ENCODE data around the gene TMEM179B. TPM values are rescaled to one million over a fixed set of nuclear protein-coding genes. Genes with fewer than 3 reads are reported as not detected.

TMEM179B gene
- total and polyA plus RNA-seq, 12 donors = 9.4 to 54.4 (median 19.7) TPM

- 92% methylated on average over 7 of the region's 7 CpGs for WGBS, 2 donors
- Histone ChIP-seq H3K9me3 (no peaks in the 10 kb centered on the region), H3K27me3 (no peaks in the 10 kb centered on the region), H3K36me3 (peaks cover 0 to 66% (median 8%) of the 10 kb centered on the region in 9 donors), H3K4me1 (peaks cover 4 to 12% (median 12%) of the 10 kb centered on the region in 9 donors), H3K4me3 (no peak overlapping the region), H3K27ac (no peak overlapping the region)
- DNase-seq = no peak
- no peak for TF ChIP-seq CTCF (IDR thresholded peaks at IDR 0.05)
- intact Hi-C loops (cut with DNase I) = loop anchor here in 1 of 10 donors (10.0 kb wide), 2 partner anchors 52 to 82 kb away; partner anchors contain the start of genes STX5, TEX54 and WDR74
- ATAC-seq = no peak
These were observed 4.4 kb upstream of the TMEM179B start for GRCh38 chr11:62782753-62783152.

GRCh38 chr11:62786318-62787004, 741 bp upstream of the TMEM179B start:
- DNase-seq = peak; percentile 90 to 91
- TF ChIP-seq CTCF (IDR thresholded peaks at IDR 0.05) = peak; percentile 85 to 99 (median 95)
- H3K27ac ChIP-seq = peak overlapping the region; percentile 91 to 99 (median 97)
- peaks cover 0 to 57% (median 20%) of the 10 kb centered on the region in 9 donors for H3K36me3 ChIP-seq
- ATAC-seq = peak; percentile 80 to 94 (median 84)
- H3K27me3 ChIP-seq = no peaks in the 10 kb centered on the region
- no peaks in the 10 kb centered on the region for H3K9me3 ChIP-seq
- peaks cover 9 to 49% (median 47%) of the 10 kb centered on the region in 9 donors for H3K4me1 ChIP-seq
- WGBS, 2 donors = 1% methylated on average over 50 to 51 of the region's 51 CpGs
- intact Hi-C loops (cut with DNase I) = loop anchor here (1.0 to 10.0 kb wide), 8 partner anchors 46 to 78 kb away; partner anchors contain the start of genes STX5 (in 3 of the 10), TEX54 (in 3 of the 10) and WDR74 (in 1 of the 10)
- peak overlapping the region; percentile 87 to 96 (median 92) for H3K4me3 ChIP-seq

- peak overlapping the region in 1 of 10 donors; percentile 0 for H3K4me3 ChIP-seq
- H3K36me3 ChIP-seq = peaks cover 0 to 57% (median 23%) of the 10 kb centered on the region in 9 donors
- H3K27me3 ChIP-seq = no peaks in the 10 kb centered on the region
- WGBS, 2 donors = 63 to 75% methylated on average over 5 of the region's 5 CpGs
- H3K4me1 ChIP-seq = peaks cover 13 to 67% (median 57%) of the 10 kb centered on the region in 9 donors
- ATAC-seq (no peak), DNase-seq (no peak)
- peak overlapping the region in 2 of 10 donors; percentile 92 to 97 for H3K27ac ChIP-seq
- no peaks in the 10 kb centered on the region for H3K9me3 ChIP-seq
- intact Hi-C loops (cut with DNase I) = loop anchor here in 7 of 10 donors (5.0 to 10.0 kb wide), 5 partner anchors 43 to 76 kb away; partner anchors contain the start of genes STX5 (in 3 of the 7), TEX54 (in 3 of the 7) and WDR74 (in 1 of the 7)
- no peak for TF ChIP-seq CTCF (IDR thresholded peaks at IDR 0.05)
These were observed 1.8 kb downstream of the TMEM179B start for GRCh38 chr11:62788991-62789390.

GRCh38 chr11:62789576-62789975, 2.4 kb downstream of the TMEM179B start:
- Histone ChIP-seq H3K4me1 (peaks cover 13 to 67% (median 57%) of the 10 kb centered on the region in 9 donors), H3K4me3 (peak overlapping the region in 1 of 10 donors; percentile 0), H3K9me3 (no peaks in the 10 kb centered on the region), H3K36me3 (peaks cover 0 to 62% (median 29%) of the 10 kb centered on the region in 9 donors), H3K27ac (peak overlapping the region in 3 of 10 donors; percentile 16 to 97 (median 35)), H3K27me3 (no peaks in the 10 kb centered on the region)
- intact Hi-C loops (cut with DNase I) = loop anchor here in 7 of 10 donors (5.0 to 10.0 kb wide), 5 partner anchors 43 to 75 kb away; partner anchors contain the start of genes STX5 (in 3 of the 7), TEX54 (in 3 of the 7) and WDR74 (in 1 of the 7)
- WGBS, 2 donors = 46 to 61% methylated on average over 3 of the region's 3 CpGs
- no peak for TF ChIP-seq CTCF (IDR thresholded peaks at IDR 0.05)
- ATAC-seq = no peak
- no peak for DNase-seq

Data from heart right ventricle (tissue), 16 donors.